Muscle of arm (tissue), 12 donors: ENCODE data around the gene WAPL. TPM values are rescaled to one million over a fixed set of nuclear protein-coding genes. Genes with fewer than 3 reads are reported as not detected.
A peak's percentile ranks its signal among the peaks of the same experiment; 100 is the strongest.

ENCODE experiments used
- DNase-seq: peaks from one replicate; pipeline ENCODE4 v3.0.0-alpha.2; 2013
- polyA plus RNA-seq, 12 donors: library from polyadenylated mRNA; unstranded; fragments of 120-200 nt; gene quantifications; one replicate each; pipeline ENCODE4 v1.2.1, GENCODE V29; 2013; ENCODE audit not compliant: insufficient read length in 12 of 12

WAPL gene
- polyA plus RNA-seq, 12 donors: 27.1 to 32.9 (median 29.4) TPM; not detected in 1

DNA sequence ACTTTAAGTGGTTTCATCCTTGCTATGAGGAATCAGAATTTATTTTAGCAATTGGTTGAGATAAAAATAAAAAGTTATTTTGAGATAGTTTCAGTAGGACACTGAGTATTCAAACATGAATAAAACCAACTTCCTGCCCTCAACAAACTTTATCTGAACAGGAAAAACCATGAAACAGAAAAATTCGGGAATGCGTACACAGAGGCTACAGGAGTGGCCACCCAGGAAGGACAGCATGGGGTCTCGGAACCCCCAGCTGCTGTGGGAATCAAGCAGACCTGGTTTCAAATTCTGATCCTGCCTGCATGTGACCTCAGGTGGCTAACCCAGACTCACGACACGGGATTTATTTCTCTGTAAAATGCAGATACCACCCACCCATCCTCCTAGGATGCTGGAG is 106.0 kb downstream of the WAPL start:
- DNase-seq: no peak

GRCh38 chr10:86415116-86415515 is 106.5 kb downstream of the WAPL start:
- no peak for DNase-seq

- no peak for DNase-seq
These were observed 108.4 kb downstream of the WAPL start for GRCh38 chr10:86413046-86413728.

- no peak for DNase-seq
These were observed 109.6 kb downstream of the WAPL start for GRCh38 chr10:86411852-86412560.

DNA sequence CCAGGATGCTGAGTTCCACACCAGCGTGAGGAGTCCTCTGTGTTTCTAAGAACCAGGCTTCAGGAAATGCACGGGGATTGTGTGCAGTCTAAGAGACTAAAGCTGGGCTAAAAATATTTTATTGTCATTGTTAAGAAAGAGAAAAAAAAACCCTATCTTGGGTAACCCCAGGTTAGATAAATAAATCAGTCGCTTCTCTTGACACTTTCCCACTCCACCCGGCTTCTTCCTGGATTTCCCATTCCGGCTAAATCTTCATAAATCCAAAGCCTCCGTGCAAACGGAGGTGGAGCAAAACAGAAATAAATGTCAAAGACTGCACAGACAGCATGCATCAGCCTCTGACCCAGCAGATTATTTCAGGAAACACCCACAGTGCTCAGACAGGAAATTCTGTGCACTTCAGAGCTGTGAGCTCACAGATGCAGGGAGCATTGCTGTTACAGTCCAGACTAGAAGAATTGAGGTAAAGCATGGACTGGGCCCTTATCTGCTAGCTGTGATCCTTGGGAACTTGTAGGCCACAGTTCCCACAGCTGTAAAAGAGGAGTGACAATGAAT is 110.2 kb downstream of the WAPL start:
- DNase-seq: no peak

DNA sequence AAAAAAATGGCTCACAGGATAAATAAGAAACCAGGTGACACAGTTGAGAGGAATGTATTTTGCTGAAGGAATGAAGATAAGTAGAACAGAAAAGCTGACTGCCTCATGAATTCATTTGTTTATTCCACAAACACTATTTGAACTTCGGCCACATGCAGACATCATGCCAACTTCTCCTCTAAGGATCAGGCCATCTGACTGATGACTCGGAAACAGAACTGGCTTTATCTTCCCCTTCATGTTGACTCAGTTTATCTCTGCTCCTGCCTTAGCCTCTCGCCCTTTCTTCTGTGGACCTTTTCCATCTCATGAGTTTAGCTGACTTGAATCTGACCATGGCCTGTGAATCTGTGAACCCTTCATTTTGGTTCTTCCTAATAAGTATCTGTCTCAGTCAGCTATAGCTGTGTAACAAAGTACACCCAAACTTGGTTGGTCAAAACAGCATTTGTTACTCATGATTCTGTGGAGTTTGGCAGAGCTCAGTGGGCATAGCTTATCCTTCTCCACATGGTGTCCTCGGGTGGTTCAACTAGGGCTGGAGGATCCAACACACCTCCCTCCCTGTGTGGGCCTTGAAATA is 111.0 kb downstream of the WAPL start:
- no peak for DNase-seq

- no peak for DNase-seq
These were observed 112.4 kb downstream of the WAPL start for GRCh38 chr10:86409183-86409582.

DNA sequence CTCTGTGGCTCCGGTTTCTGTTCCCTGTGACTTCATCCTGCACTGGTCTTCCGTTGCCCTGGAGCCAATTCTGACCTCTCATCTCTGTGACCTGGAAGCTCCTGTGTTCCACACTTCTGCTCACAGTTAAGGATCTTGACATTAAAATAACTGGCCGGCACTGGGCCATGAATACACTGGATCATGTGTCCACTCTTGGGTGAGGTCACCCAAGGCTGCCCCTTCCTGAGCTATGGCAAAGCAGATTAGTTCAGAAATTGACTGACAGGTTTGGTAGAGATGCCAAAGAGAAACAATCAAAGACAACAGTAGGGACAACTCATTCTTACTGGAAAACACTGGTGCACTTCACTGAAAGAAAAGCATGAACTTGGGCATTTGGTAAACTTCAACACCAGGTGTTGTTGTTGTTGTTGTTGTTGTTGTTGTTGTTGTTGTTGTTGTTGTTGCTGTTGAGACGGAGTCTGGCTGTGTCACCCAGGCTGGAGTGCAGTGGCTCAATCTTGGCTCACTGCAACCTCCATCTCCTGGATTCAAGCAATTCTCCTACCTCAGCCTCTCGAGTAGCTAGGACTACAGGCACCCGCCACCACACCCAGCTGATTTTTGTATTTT is 118.3 kb downstream of the WAPL start:
- no peak for DNase-seq

DNA sequence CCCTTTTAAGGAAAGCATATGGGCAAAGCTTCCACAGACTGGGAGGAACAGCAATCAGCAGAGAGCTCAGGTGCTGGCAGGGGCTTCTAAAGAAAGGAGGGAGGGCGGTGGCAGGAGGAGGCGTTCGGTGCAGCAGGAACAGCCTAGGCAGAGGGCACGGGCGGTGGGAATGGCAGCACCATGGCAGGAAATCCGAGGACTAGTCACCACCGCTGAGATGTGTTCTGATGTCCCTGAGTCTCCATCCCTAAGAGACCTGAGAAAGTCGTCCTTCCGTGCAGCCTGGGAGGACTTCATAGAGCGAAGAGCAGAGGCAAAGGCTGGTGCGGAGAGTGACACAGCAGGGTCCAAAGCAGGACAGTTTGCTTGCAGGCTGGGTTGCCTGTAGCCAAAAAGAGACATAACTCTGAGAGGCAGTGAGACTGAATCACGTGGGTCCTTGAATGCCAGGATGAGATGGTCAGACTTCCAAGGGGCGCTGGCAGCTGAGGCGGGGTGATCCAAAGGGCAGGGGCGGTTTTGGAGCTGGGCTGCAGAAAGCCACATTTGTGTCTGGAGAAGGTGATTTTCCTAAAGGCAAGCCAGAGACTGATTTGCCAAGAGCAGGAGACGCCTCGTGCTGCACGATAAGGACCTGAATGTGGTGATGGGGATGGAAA is 119.2 kb downstream of the WAPL start:
- peak; percentile 20 for DNase-seq

GRCh38 chr10:86401588-86402282 is 119.9 kb downstream of the WAPL start:
- no peak for DNase-seq

DNA sequence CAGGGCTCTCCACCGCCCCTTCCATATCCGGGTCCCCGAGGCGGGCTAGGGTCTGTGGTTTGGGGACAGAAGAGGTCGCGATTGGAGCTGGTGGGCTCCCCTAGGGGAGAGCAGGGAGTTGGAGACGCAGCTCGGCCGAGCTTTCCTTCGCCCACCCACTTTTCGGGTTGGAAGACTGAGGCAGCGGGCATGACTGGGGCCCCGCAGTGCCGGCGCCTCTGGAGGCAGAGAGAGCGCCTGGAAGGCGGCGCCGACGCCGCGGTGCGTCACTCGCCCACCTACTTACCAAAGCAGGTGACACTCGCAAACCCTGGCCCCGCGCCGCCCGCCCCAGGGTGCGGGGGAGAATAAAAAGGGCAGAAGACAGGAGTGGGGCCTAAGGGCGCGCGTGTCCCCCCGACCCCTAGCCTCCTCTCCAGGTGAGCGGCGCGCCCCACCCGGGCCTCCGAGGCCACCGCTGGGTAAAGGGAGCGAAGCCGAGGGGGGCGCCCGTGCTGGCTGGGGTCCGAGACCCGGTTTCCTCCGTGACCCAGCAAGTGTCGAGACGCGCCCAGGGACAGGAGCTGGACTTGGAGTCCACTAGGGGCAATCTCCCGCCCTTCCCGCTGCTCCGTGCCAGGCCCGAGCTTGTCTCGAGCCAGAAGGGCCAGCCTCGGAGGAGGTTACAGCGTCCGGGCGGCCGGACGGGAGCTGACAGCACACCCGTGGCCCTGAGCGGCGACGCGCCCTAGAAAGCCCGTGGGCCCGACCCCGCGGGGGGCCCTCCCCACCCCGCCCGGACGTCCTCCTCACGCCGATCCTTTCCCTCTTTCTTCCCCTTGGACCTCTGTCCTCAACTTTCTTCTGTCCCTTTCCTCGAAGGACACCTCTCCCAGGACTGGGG is 120.6 kb downstream of the WAPL start:
- DNase-seq: peak; percentile 19

DNA sequence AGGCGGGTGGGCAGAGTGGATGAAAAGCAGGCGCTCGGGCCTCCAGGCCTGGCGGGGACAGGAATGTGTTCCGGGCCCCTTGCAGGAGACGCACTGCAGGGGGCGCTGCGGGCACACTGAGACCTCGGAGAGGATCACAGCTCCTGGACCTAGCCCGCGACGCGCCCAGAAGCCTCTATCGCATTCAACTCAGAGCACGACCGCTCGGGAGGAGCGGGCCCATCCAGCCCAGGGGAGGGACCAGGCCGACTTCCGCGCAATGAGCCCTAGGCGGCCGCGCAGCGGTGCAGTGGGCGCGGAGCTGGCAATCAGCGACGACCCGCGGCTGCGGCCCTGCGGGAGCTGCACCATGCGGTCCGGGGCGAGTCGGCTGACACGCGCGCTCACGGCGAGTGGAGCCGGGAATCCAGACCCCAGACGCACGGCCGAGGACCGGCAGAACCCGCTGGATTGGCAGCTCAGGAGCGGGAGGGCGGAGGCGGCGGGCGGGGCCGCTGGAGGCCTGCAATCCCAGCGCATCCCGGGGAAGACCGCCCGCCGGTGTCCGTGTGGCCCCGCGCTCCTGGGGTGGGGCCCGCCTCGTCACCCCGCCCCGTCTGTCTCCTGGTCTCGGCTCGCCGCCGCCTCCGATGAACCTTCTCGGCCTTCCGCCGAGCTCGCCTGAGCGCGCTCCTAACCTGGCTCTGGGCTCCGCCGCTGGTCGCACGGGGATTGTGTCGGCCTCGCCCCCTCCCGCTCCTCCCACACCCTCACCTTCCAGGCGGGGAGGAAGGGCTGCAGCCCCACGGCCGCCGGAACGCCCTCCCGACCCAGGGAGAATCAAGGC is 121.5 kb downstream of the WAPL start:
- DNase-seq: peak; percentile 89

DNA sequence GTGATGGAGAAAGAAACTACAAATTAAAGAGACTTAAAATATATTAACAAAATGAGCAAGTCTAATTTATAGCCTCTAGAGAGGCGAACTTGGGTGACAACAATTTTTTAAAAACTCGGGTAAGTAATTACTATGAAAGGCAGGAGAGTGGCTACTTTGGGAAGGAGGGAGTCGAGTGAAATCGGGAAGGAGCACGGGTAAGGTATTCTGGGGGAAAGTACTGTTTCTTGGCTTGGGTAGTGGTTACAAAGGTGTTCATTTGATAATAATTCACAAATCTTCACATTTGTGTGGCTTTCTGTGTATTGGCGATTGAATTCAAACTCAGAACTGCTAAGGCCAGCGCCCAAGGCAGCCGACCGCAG is 122.1 kb downstream of the WAPL start:
- DNase-seq: no peak

GRCh38 chr10:86397120-86397519 is 124.5 kb downstream of the WAPL start:
- DNase-seq: no peak

GRCh38 chr10:86393862-86394455 is 127.6 kb downstream of the WAPL start:
- no peak for DNase-seq

DNA sequence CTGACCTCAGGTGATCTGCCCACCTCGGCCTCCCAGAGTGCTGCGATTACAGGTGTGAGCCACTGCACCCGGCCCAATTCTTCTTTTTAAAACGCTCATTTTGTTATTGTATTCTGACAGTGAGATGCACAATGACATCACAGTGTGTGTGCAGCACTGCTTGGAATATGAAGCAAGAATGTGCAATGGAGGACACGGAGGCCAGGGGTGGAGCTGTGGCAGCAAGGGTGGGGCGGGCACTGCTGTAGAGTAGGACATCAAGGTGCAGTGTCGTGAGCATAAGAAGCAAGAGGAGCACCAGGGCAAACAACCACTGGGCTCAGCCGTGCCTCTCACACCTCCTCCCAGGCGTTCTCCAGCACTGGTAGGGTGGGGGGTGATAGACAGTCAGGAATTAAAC is 128.2 kb downstream of the WAPL start:
- DNase-seq: no peak

- DNase-seq: no peak
These were observed 128.9 kb downstream of the WAPL start for GRCh38 chr10:86392723-86393094.

GRCh38 chr10:86391986-86392722 is 129.4 kb downstream of the WAPL start:
- no peak for DNase-seq
